ENCODE data around the gene RFX8.

DNA sequence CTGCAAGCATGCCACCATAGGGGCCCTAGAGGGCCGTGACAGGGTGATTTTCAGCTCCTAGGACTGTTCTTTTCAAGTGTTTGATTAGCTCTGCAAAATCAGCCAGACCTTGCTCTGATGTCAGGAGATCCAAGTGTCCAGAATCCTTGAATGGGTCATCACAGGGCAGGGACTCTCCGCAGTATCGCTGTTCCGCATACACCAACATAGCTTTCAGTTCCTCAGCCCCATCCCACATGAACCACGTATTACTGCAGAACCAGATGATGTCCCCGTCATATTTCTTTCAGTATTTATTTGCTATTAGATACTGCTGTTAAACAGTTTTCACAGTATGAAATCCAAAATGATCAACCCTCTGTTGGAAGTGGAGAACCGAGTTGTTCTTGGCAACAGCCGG lies 46.6 kb upstream of the RFX8 start:
- TF ChIP-seq, protein P1, sequence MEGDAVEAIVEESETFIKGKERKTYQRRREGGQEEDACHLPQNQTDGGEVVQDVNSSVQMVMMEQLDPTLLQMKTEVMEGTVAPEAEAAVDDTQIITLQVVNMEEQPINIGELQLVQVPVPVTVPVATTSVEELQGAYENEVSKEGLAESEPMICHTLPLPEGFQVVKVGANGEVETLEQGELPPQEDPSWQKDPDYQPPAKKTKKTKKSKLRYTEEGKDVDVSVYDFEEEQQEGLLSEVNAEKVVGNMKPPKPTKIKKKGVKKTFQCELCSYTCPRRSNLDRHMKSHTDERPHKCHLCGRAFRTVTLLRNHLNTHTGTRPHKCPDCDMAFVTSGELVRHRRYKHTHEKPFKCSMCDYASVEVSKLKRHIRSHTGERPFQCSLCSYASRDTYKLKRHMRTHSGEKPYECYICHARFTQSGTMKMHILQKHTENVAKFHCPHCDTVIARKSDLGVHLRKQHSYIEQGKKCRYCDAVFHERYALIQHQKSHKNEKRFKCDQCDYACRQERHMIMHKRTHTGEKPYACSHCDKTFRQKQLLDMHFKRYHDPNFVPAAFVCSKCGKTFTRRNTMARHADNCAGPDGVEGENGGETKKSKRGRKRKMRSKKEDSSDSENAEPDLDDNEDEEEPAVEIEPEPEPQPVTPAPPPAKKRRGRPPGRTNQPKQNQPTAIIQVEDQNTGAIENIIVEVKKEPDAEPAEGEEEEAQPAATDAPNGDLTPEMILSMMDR (IDR thresholded peaks at IDR 0.05; ENCODE audit: control extremely low read depth in 1 of 3, insufficient read depth in 1 of 3, low read depth in 1 of 3, low read length in 3 of 3): no peak
- TF ChIP-seq, protein P2, sequence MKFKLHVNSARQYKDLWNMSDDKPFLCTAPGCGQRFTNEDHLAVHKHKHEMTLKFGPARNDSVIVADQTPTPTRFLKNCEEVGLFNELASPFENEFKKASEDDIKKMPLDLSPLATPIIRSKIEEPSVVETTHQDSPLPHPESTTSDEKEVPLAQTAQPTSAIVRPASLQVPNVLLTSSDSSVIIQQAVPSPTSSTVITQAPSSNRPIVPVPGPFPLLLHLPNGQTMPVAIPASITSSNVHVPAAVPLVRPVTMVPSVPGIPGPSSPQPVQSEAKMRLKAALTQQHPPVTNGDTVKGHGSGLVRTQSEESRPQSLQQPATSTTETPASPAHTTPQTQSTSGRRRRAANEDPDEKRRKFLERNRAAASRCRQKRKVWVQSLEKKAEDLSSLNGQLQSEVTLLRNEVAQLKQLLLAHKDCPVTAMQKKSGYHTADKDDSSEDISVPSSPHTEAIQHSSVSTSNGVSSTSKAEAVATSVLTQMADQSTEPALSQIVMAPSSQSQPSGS (IDR thresholded peaks at IDR 0.05; ENCODE audit: low read length): no peak
- no peak for TF ChIP-seq RAD21 (IDR thresholded peaks at IDR 0.05 in 1 of 2, conservative IDR thresholded peaks at IDR 0.05 in 1 of 2; ENCODE audit: low read depth in 2 of 2, low read length in 2 of 2)
- no peak for TF ChIP-seq JUN (IDR thresholded peaks at IDR 0.05; ENCODE audit: low read depth, low read length)
- no peak for TF ChIP-seq SIN3A (conservative IDR thresholded peaks at IDR 0.05 in 1 of 2, IDR thresholded peaks at IDR 0.05 in 1 of 2; ENCODE audit: low read depth in 1 of 2, low read length in 2 of 2)
- TF ChIP-seq CEBPB (IDR thresholded peaks at IDR 0.05; ENCODE audit: low read depth, low read length): no peak
- no peak for TF ChIP-seq TAF1 (IDR thresholded peaks at IDR 0.05; ENCODE audit: low read depth, low read length)
- no peak for TF ChIP-seq POLR2A (IDR thresholded peaks at IDR 0.05; ENCODE audit: control extremely low read depth in 1 of 2, low read depth in 2 of 2, low read length in 2 of 2)
- no peak for TF ChIP-seq SIRT6 (IDR thresholded peaks at IDR 0.05; ENCODE audit: low read length)

Measured in H1 (cell line).